ENCODE measurements around the gene NBPF12.
"Not testable (repeated sequence)": the region's sequence is repeated elsewhere in the genome, so short reads cannot be mapped to it uniquely, and the experiment has no call there.

DNA sequence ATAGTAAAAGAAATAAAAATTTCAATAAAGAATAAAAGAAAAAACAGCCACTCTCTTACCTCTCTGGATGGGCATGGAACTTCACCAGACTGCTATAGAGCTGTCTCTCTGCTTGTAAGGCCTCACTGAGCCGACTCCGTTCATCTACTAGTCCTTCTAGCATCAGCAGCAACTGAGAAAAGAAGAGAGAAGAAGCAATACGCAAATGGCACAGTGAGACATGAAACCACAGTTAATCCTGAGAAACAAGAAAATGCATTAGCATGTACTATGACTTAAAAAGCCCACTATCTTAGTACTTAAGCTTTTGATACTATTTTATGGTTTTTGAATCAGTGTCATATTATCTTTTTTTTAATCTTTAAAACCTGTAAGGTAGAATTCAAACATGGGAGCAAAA, 104.8 kb downstream of the NBPF12 start:
- not testable (repeated sequence) for TF ChIP-seq ISL1 (CRISPR knock-in tag; IDR thresholded peaks at IDR 0.05); RARB (CRISPR knock-in tag; IDR thresholded peaks at IDR 0.05); SNAI2 (CRISPR knock-in tag; IDR thresholded peaks at IDR 0.05); ZFP30 (CRISPR knock-in tag; IDR thresholded peaks at IDR 0.05); GLIS3 (CRISPR knock-in tag; IDR thresholded peaks at IDR 0.05); ZFP3 (CRISPR knock-in tag; IDR thresholded peaks at IDR 0.05); ZNF565 (CRISPR knock-in tag; conservative IDR thresholded peaks at IDR 0.05; ENCODE audit: low read depth); CSRNP3 (CRISPR knock-in tag; IDR thresholded peaks at IDR 0.05); ZNF70 (CRISPR knock-in tag; IDR thresholded peaks at IDR 0.05); PPARA (CRISPR knock-in tag; IDR thresholded peaks at IDR 0.05; ENCODE audit: borderline replicate concordance)
- TF ChIP-seq, protein P1, sequence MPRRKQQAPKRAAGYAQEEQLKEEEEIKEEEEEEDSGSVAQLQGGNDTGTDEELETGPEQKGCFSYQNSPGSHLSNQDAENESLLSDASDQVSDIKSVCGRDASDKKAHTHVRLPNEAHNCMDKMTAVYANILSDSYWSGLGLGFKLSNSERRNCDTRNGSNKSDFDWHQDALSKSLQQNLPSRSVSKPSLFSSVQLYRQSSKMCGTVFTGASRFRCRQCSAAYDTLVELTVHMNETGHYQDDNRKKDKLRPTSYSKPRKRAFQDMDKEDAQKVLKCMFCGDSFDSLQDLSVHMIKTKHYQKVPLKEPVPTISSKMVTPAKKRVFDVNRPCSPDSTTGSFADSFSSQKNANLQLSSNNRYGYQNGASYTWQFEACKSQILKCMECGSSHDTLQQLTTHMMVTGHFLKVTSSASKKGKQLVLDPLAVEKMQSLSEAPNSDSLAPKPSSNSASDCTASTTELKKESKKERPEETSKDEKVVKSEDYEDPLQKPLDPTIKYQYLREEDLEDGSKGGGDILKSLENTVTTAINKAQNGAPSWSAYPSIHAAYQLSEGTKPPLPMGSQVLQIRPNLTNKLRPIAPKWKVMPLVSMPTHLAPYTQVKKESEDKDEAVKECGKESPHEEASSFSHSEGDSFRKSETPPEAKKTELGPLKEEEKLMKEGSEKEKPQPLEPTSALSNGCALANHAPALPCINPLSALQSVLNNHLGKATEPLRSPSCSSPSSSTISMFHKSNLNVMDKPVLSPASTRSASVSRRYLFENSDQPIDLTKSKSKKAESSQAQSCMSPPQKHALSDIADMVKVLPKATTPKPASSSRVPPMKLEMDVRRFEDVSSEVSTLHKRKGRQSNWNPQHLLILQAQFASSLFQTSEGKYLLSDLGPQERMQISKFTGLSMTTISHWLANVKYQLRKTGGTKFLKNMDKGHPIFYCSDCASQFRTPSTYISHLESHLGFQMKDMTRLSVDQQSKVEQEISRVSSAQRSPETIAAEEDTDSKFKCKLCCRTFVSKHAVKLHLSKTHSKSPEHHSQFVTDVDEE (CRISPR knock-in tag; IDR thresholded peaks at IDR 0.05) = not testable (repeated sequence)
- TF ChIP-seq, protein P2, sequence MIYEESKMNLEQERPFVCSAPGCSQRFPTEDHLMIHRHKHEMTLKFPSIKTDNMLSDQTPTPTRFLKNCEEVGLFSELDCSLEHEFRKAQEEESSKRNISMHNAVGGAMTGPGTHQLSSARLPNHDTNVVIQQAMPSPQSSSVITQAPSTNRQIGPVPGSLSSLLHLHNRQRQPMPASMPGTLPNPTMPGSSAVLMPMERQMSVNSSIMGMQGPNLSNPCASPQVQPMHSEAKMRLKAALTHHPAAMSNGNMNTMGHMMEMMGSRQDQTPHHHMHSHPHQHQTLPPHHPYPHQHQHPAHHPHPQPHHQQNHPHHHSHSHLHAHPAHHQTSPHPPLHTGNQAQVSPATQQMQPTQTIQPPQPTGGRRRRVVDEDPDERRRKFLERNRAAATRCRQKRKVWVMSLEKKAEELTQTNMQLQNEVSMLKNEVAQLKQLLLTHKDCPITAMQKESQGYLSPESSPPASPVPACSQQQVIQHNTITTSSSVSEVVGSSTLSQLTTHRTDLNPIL (CRISPR knock-in tag; IDR thresholded peaks at IDR 0.05; ENCODE audit: low read depth) = not testable (repeated sequence)

Measured in SK-N-SH treated with all-trans-retinoic acid at 6 μM for 48 hours (cell line).